Esophagus muscularis mucosa (tissue), 3 donors: ENCODE measurements around the gene PRIM1.

Experiments used
- EP300 ChIP-seq: sonication (generic); formaldehyde crosslinking; IDR thresholded peaks from one replicate; pipeline ENCODE4 v1.6.1; 2017; ENCODE audit warnings: antibody characterized with exemption
- TF ChIP-seq, protein P1 (sequence below), 3 experiments: fragments of 200-600 bp in 2 of 3; fragments of 450-650 bp in 1 of 3; sonication (generic) in 2 of 3; IDR thresholded peaks; one replicate each; pipeline ENCODE4 v1.5.1; 2017 to 2019; ENCODE audit warnings: antibody characterized with exemption in 3 of 3, mild to moderate bottlenecking in 2 of 3, moderate library complexity in 1 of 3

DNA sequence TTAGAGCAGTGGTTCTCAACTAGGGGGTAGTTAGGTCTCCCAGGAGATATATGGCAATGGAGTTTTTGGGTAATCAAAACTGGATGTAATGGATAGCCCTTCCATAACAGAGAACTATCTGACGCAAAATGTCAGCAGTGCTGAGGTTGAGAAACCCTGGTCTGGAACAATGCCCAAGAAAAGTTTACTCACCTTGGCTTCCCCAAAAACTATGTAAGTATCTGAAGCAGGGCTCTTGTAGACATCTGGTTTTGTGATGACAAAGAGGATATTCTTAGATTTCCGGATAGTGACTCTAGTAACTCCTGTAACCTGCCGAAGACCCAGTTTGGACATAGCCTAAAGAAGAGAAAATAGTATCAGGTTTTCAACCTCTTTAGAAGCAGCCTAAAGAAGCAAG is 38.8 kb downstream of the PRIM1 start:
- TF ChIP-seq EP300: no peak
- TF ChIP-seq, protein P1, sequence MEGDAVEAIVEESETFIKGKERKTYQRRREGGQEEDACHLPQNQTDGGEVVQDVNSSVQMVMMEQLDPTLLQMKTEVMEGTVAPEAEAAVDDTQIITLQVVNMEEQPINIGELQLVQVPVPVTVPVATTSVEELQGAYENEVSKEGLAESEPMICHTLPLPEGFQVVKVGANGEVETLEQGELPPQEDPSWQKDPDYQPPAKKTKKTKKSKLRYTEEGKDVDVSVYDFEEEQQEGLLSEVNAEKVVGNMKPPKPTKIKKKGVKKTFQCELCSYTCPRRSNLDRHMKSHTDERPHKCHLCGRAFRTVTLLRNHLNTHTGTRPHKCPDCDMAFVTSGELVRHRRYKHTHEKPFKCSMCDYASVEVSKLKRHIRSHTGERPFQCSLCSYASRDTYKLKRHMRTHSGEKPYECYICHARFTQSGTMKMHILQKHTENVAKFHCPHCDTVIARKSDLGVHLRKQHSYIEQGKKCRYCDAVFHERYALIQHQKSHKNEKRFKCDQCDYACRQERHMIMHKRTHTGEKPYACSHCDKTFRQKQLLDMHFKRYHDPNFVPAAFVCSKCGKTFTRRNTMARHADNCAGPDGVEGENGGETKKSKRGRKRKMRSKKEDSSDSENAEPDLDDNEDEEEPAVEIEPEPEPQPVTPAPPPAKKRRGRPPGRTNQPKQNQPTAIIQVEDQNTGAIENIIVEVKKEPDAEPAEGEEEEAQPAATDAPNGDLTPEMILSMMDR (IDR thresholded peaks at IDR 0.05): no peak
